Measurements from ENCODE around the gene PRKCH.

Gene PRKCH

DNA sequence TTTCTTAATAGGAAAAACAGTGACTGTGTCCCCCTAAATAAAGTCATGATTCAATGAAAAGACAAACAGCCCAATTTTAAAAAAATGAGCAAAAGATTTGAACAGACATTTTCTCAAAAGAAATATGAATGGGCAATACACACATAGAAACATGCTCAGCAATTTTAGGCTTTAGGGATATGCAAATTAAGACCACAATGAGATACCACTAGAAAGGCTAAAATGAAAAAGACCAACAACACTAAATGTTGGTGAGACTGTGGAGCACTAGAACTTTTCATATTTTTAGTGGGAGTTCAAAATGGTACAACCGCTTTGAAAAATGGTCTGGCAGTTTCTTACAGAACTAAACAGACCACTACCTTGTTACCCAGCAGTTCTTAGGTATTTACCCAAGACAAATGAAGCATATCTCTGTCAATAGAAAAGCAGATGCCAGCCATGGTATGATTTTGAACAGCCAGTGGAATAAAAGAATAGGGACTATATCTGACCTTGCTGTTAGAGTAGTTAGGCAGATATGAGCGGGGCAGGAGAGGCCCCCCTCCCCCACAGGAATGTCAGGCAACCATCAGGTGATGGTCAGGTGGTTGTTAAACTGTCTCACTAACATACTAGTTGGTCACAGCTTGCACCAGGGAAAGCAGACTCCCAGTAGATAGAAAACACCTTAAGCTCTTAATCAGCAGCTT is 108.8 kb downstream of the PRKCH start:
- no peak for DNase-seq (ENCODE audit: low spot score)

DNA sequence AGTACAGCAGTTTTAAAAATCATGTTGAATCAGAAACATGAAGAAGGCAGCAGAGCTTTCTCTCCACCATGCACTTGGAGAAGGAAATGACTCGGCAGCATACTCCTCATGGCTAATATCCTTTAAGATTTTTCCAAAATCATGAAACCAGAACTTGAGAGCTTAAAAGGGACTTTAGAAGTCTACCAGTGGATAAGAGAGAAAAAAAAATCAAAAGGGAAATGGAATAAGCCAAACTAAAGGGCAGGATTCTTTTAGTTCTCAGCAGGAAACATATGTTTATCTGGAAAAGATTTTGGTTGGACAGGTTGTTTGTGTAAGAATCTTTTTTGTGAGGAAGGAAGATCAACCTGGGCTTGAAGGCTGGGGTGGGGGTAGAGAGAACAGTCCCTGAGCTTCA is 111.8 kb downstream of the PRKCH start:
- DNase-seq (ENCODE audit: low spot score), result no peak

DNA sequence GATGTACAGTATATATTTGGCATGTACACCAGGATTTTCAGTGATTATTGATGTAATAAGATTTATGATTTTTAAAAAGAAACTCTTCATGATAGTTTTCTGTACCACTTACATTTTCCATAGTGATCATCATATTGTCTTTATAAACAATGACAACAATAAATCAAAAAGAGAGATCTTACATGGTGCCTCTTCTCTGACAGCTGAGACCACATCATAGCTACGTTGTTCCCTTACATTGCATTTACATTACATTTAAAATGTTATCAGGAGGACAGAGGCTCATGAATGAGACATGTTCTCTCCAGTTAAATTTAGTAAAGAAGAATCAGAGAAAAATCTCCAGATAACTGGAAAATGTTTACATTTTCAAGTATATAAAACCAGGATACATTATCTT is 112.4 kb downstream of the PRKCH start:
- DNase-seq (ENCODE audit: low spot score), result no peak

DNA sequence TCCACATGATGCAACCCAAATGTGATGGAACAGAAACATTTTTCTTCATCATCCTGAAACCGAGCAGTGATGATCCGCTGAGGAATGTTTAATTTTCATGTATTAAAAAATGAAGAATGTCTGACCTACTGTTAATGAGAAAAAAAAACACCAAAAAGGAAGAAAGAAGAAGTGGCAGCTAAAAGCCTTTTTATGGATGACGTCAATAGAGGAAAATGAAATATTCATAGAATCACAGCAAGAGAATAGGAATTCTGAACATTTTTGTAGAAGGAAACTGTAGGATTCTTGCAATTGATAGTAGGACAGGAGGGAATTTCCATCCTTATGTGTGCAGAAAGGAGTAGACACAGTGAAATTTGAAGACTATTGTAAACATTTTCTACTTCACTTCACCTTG is 112.9 kb downstream of the PRKCH start:
- DNase-seq (ENCODE audit: low spot score), result no peak

DNA sequence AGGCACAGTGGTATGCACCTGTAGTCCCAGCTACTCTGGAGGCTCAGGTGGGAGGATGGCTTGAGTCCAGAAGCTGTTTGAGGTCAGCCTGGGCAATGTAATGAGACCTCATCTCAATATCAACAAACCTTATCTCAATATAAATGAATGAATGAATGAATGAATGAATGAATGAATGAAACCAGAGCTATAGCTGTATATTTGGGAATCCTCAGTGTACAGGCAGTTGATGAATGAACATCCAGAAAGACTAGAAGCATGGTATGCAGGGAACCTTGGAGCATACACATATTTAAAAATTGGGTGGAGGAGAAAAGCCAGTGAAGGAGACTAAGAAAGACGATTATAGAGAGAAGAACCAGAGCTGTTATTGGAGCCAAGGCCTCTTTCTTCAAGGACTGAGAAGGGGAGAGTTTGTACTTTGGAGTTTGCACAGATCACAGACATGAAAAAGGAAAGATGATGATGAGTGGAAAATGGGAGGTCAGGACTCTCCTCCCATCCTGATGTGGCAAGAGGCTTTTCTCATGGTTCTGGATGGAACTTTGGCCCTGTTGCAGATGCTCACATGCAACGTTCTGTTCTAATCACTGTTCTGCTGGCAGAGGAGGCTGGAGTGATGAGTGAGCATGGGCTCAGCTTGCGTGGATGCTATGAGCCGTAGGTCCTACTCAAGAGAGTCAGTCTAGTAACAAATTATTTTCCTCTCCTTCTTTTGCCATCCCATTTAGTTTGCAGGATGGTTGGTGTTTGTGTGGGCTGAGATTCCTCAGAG is 114.4 kb downstream of the PRKCH start:
- DNase-seq (ENCODE audit: low spot score), result no peak

DNA sequence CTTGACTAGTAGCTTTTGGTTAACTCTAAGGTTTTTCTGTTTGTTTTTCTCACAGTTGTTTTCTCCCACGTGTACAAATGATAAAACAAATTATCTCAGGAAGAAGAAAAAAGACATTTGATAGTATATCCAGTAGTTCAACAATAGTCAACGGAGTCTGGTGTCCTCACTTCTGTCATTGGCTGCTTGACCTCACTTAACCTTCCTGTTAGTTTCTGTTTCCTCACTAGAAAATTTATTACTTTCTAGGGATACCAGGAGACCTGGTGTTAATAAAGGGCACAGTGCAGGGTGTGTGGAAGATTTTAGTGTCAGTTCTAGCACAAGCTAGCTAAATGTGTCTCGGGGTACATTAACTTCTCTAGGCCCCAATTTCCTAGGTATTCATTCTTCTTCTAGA is 116.0 kb downstream of the PRKCH start:
- DNase-seq (ENCODE audit: low spot score), result no peak

DNA sequence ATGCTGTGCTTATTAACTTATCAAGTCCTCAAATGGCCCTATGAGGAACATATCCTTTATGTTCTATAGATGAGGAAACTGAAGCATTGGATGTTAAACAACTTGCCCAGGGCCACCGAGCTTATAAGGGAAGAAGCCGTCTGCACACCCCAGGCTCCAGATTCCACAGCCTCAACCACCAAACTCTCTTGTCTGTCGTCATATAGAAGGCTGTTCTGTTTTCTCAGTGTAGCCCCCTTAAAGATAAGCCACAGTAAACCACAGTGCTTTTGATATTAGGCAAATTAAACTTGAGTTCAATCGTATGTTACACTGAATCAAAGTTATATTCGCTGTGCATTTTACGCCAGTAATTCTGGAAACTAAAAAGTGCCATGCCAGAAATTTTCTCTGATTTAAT is 116.7 kb downstream of the PRKCH start:
- DNase-seq (ENCODE audit: low spot score), result no peak

DNA sequence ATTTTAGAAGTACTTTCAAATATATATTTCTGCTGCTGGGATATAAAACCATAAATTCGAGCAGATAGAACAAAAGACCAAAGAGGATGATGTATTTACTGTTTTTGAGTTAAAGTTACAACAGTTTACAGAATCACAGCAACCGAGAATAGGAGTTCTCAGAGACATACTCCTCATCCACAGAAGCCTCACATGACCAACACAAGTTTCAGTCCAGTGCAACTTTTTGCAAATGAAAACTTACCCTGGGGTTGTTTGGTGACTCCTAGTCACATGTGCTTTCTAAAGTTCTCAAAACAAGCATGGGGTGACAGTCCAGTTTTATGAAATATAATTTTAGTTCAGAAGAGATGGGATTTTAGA is 117.1 kb downstream of the PRKCH start:
- no peak for DNase-seq (ENCODE audit: low spot score)

DNA sequence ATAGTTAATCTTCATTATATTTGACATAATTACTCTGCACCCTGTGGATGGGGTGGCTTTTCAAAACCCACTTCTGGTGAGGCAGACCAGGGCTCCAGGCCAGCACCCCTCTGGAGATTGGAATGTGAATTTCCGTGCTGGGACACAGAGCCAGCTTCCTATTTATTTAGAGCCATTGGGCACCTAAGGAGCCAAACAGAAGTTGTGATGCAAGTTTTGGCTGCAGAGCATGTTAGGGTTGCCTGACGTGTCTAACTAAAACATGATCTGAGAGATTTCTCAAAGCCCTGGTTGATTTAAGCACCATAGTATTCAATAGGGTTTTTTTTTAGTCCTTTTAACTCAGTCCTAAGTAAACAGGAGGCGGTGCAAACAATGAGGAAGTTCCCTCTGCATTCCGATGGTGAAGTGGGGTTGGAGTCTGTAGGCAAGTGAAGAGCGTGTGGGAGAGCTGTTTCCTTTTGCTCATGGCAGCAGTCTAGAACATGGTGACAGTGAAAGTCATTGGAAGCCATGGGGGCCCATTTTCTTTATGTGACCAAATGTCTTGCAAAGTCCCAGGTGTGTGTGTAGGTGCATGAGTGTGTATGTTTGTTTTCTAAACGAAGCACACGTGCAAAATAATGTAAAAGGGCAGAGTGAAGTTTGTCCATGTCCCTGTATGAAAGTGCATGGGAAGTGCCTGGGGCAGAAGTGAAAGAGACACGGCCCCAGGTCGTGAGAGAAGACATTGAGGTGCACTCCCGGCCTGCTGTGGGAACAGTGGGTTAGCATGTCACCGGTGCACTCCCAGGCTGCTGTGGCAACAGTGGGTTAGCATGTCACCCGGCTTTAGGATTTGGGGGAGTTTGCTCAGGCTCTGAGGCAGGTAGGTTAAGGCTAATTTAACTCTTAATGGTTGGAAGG is 117.7 kb downstream of the PRKCH start:
- DNase-seq (ENCODE audit: low spot score), result no peak

DNA sequence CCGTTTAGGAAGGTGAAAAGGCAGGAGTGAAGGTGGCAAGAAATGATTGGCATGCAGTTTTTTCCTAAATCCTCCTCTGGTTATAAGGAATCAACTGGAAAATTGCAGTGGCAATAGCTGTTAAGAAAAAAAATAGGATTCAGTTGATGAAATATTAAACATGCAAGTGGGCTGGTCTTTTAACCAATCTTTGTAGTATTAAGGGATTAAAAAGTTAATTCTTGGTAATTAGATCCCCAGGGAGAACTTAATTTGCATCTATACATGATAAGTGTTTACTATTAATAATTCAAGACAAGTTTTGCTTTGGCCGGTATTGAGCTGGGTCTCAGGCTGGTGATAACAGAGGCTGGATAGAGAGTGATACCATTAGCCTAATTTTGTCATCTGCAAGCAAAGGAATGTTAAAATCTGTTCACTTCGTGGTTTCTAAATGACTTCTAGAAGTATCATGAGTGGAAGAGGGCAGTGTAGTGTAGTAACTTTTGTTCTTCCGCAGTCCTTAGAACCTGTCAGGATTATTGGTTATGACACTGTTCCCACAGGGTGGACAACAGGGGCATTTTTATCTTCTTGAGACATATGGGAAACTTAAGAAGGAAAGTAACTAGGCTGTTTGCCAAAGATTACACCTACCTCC is 118.5 kb downstream of the PRKCH start:
- DNase-seq (ENCODE audit: low spot score), result no peak

DNA sequence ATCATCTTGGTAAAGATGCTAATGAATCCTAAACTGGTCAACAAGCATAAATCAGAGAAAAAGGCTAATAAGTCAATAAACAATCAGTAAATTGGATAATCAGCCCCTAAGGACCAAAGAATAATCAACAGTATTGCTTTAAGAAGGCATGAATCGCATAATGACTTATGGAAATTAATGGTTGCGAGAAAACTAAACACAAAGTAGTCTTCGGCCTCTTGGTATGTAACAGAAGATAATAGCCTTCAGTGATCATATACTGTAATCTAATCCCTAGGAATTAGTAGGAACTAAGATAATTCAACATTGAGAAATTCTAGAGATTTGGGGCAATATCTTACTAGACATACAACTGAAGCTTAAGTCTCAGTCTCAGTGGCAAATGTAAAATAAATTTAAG is 122.1 kb downstream of the PRKCH start:
- no peak for DNase-seq (ENCODE audit: low spot score)

DNA sequence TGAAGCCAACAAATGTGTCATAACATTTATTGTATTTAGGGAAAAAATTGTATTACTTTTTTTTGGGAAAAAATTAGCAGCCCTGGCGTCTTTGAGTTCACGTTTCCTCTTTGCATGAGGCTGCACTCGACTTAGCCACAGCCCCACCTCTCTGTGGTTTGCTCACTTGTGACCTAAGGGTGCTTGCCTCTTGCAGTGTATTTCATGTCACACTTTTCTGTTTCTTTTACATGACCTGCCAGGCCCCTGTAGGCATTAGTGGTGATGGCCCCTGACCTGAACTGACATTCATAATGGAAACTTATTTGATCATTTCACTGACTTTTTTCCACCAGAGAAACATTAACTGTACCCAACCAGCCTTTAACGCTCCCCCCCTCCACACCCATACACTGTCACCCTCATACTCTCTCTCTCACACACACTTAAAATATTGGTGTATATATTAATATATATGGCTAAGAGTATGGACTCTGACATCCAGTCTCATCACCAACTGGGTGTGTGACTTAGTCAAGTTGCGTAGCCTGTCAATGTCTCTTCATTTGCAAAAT is 122.9 kb downstream of the PRKCH start:
- DNase-seq (ENCODE audit: low spot score), result no peak

DNA sequence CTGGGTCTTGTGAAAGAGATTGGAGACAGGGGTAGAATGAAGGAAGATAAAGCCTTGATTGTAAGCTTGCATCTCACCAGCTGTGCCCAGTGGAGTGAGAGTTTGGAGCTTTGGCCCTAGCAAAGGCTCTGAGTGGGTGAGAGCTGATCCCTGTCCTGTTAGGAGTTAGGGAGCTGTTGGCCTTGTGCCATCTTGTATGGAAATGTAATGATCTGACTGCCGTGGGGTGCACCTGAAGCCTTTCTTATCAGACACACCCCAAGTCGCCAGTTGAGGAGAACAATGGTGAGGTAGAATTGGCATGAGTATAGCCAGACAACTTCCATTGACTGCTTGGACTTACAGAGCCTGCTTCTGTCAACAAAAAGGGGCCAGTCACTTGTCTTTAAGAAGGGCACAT is 130.1 kb downstream of the PRKCH start:
- no peak for DNase-seq (ENCODE audit: low spot score)

DNA sequence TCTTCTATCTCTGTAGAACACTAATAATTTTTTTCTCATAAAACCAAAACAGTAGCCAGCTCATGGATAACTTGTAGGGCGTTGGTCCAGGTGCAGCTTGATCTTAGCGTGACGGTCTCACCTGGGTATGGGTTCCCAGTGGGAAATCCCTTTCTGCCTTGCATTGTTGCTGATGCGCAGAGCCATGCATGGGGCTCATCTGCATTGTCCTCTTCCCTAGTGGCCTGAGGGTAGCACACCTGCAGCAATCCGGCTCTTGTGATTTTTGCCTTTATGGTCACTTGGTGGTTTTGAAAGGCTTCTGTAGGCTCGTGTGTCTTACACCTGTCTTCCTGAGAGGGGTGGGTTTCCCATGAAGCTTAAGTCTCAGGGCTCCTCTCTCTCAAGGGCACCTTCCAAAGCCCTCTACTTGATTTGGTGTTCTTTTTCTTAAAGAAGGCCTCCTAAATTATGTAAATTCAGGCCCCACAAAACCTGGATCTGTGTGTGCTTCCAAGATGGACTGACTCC is 130.6 kb downstream of the PRKCH start:
- no peak for DNase-seq (ENCODE audit: low spot score)

DNA sequence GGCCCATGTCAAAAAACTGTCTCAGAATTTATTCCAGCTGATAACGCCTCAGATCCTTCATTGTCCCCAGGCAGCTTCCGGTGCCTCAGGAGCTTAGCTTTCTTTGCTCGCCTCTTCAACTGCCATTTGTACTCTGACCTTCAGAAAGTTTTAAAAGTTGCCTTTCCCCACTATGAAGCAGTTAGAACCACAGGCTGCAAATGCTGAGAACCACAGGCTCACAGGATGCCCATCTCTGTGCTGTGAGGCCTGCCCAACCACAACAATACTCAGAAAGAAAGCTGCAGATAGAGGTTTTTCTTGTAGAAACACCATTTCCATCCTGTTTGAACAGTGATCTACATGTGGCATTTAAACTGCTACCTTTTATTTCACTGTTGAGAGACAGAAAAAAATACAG is 131.1 kb downstream of the PRKCH start:
- DNase-seq (ENCODE audit: low spot score), result no peak

DNA sequence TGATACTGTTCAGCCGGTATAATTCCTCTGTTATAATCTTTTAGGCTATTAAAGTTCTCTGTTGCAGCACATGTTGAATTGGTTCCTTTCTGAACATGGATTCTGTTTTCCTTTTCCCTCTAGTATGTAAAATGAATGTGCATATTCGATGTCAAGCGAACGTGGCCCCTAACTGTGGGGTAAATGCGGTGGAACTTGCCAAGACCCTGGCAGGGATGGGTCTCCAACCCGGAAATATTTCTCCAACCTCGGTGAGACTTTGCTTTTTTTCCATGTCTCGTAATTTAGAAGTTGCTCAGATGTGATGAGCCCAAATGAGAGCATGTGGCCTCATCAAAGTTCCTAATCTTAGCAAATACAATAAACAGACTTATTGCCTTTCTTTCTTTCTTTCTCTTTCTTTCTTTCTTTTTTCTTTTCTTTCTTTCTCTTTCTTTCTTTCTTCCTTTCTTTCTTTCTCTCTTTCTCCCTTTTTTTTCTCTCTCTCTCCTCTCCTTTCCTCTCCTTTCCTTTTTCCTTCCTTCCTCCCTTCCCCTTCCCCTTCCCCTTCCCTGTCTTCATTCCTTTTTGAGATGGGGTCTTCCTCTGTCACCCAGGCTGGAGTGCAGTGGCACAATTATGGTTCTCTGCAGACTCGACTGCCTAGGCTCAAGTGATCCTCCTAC is 131.9 kb downstream of the PRKCH start:
- DNase-seq (ENCODE audit: low spot score), result no peak

DNA sequence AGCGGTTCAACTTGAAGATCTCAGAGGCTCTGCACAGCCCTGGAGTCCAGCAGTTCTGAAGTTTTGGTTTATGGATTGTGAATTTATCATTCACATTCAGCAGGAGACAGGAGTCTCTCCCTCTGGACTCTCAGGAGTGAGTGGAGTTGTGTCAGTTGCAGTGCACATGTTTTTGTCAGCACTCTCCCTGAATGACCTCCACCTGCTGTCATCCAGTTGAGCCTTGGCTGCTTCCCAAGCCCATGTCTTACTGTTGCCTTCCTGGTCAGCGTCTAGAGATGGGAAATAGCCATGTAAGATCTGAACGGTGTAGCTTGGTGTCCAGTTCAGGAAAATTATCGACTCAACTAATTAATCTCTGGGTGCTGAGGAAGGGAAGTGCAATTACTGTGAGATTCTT is 133.2 kb downstream of the PRKCH start:
- DNase-seq (ENCODE audit: low spot score), result no peak

DNA sequence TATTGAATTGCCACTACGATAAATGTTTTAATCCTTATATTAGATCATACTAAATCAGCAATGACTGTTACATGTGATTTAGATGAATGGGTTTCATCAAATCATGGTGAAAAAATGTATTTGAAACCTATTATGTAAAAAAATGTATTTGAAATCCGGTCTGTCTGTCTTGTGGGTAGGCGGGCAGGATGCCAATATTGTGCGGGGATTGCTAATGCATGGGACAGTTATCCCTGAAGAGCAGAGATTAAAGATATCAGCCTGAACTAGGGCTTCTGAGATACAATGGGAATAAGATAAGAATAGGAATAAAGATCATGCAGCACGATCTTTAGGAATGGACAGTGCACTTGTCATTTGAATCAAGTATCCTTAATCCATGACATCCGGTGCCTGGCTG is 134.0 kb downstream of the PRKCH start:
- no peak for DNase-seq (ENCODE audit: low spot score)

DNA sequence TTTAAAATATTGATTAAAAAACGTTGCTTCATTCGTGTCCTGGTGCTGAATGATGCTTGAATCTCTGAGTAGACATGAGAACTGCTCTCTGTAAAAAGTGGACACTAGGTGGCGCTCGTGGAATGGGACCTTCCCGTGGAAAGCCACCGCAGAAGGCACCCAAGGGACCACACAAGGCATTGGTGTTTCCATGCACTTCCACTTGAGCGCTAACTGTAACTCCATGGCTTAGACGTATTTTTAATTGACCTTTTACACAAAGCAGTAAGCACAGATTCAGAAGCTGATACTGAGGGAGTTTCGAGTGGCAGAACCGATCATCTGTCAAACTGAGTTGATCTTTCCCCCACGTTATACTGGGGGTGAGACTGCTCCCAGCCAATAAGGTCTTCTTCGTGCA is 135.3 kb downstream of the PRKCH start:
- no peak for DNase-seq (ENCODE audit: low spot score)

DNA sequence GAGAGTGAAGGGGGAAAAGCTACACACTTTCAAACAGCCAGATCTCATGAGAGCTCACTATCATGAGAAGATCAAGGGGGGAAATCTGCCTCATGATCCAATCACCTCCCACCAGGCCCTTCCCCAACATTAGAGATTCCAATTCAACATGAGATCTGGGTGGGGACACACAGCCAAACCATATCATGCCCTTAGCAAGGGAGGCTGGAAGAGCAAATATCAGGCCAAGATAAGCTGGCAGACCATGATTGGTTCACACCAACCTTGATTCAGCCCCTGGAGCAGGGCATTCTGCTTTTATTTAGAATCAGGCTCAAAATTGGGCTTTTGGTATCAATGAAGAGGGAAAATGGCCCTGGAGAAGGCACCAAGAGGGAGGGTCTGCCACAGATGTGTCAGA is 137.4 kb downstream of the PRKCH start:
- DNase-seq (ENCODE audit: low spot score), result no peak

DNA sequence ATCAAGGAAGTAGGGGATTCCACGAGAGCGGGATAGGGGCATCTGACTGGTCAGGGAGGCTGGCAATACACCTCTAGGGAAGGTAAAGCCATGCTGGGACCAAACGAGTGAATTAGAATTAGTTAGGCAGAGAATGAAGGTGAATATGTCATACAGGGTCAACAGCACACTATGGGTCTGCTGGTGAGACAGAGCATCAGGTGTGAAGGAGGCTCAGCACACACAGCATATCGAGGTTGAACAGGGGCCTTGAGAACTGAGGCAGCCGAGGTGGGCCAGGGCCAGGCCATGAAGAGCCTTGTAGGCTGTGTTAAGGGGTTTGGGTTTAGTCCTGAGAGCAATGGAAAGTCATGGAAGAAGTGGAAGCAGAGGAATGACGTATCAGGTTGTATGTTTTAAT is 137.8 kb downstream of the PRKCH start:
- no peak for DNase-seq (ENCODE audit: low spot score)

Measured in left forelimb (tissue), 1 donor.